HG02798 (cell line): ENCODE results near the gene NARS2.
"Not testable (repeated sequence)": the region's sequence is repeated elsewhere in the genome, so short reads cannot be mapped to it uniquely, and the experiment has no call there.

Experiments
- ATAC-seq: cut with Tn5 transposase; IDR thresholded peaks from one replicate; pipeline ENCODE4 v1.9.1; 2021; ENCODE audit warnings: mild to moderate bottlenecking; ENCODE audit not compliant: unreplicated experiment, poor library complexity

Gene NARS2

DNA sequence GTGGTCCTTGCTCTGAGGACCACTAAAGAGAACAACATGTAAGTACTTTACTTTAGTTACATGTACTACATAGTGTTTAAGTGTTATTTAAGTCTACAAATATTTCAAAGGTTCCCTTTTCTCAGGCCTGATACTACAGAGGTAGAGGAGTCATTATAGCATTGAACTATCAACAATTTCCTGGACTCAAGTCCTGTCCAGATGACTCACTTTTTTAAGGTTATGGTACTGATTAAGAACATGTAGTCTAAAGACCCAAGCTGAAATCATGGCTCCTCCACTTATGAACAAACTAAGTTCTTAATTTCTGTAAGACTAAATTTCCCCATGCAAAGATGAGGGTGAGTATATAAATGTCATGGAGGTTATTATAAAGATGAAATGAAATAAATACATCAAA lies 74.7 kb downstream of the NARS2 start:
- no peak for ATAC-seq

DNA sequence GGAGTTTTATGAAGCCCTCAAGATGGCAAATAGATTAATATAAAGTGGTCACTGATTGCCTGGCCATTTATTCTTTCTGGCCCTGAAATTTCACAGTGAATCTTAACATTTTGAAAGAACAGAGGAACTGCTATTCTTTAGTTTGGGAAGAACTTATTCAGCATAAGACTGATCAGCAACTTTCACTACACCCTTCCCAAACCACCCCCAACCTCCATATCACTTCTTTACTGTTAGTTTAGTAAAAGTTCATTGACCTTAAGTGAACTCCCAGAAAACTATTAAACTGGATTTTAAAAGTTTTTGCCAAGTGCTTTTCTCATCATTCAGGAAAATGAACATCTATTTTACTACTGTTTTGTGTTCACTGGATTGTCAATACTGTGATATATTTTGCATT lies 77.4 kb downstream of the NARS2 start:
- no peak for ATAC-seq

DNA sequence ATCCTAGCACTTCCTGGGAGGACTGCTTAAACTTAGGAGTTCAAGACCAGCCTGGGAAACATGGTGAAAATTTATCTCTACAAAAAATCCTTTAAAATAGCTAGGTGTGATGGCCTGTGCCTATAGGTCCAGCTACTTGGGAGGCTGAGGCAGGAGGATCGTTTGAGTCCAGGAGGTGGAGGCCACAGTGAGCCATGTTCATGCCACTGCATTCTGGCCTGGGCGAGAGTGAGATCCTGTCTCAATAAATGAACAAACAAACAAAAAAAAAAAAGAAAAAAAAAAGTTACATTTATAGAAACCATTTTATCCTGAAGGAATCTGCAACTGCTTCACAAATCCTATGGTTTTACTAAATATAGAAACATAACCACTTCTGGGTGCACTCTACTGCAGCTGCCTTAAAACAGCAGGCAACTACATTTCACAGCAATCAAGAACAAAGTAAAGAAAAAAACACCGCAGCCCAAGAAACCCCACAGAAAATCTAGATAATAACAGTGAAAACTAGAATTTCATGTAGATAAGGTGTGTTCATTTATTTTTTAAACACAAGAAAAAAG lies 81.2 kb downstream of the NARS2 start:
- no peak for ATAC-seq

DNA sequence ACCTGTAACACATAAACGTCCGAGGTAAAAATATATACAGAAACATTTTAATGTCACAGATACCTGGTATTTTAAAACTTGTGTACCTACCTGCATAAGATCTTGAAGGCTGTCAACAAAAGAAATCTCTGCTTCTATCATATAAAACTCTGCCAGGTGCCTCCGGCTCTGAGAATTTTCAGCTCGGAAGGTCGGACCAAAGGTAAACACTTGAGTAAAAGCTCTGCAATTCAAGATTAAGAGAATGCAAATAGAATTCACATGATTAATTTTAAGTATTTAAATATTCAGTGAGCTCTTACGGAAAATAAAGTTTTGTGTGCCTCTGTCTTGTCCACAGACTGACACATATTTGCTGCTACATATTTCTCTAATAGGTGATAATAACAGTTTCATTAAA lies 81.7 kb downstream of the NARS2 start:
- ATAC-seq = no peak

DNA sequence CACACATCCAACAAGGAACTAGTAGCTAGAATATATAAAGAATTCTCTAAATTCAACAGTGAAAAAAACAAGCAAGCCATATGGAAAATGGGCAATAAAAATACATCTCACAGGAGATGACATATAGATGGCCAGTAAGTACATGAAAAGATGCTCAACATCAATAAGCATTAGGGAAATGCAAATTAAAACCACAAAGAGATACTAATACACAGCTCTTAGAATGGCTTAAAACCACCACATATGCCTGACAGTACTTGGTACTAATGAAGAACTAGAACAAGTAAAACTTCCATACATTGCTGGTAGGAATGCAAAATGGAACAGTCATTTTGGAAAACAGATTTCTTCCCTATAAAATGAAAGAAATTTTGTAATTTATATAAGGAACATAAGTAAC lies 85.5 kb downstream of the NARS2 start:
- no peak for ATAC-seq

DNA sequence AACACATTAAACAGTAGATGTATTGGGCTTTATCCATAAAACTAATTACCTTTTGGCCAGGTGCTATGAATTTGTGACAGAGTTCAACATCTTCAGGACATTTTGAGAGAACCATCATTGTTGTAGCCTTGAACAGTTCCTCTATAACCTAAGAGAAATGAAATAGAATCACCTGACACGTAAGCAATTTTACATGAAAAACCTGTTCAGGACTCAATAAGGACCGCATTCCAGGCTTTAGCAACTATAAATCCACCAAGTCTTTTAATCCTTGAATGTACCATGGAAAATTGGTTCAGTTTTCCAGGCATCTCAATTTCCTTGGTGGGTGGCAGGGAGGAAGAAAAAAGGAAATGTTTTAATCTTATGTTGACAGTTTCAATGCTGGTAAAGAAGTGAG lies 96.1 kb downstream of the NARS2 start:
- ATAC-seq = no peak

DNA sequence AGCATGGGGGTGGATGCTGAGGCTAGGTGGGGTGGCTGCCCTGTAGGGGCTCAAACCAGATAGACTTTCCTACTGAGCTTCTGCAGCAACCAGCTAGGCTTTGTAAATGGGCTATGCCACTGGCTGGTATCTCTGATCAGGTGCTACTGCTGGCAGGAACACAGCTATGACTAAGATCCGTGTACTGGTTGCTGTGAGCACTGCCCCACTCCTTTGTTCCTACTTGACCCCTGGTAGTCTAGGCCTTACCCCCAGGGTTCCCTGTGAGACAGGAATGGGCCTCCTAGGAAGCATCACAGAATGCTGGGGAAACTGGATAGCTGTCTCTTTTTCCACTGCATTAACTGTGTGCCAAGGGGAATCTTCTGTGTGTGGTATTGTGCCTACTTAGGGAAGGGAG lies 98.6 kb downstream of the NARS2 start:
- ATAC-seq = no peak

DNA sequence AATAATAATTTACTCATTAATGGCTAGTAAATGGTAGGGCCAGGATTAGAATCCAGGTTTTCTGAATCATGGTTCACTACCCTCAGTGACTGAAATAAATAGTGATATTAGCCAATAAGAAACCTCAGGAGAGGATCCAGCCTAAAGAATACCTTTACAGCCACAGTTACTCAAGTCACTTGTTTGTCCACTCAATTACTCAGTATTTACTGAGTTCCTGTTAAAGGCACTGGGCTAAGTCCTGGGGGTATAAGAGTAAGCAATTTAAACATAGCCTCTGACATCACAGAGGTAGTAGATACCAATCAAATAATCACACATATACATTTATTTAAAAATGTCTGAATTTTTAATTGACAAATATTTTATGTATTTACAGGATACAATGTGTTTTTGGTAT lies 100.2 kb downstream of the NARS2 start:
- no peak for ATAC-seq

DNA sequence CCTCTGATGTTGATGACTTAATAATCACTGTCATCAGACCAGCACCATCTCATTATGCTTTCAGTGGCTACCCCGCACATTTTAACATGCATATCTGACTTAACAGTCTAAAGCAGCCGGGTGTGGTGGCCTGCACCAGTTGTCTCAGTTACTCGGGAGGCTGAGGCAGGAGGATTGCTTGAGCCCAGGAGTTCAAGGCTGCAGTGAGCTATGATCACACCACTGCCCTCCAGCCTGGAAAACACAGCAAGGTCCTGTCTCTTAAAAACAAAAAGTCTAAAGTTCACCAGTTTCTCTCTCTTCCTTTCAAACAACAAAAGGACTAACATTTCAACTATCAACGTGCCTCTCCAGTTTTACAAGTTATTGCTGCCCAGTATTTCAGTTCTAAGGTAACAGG lies 101.8 kb downstream of the NARS2 start:
- no peak for ATAC-seq

DNA sequence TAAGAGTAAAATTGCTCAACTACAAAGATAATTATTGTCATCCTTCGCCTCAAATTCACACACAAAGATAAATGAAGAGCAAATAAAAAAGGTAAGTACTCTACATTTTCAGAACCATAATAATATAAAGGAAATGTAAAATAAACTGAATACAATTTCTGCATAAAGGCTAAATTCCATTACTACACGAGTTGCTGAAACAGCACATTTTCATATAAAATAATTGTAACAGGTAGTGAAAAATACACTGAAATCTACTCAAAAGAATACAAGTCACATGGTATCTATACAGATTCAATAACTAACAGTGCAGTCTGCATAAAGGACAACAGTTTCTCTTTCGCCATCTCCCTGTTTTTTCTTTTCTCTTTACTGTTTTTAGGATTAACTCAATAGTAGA lies 102.3 kb downstream of the NARS2 start:
- ATAC-seq = no peak

DNA sequence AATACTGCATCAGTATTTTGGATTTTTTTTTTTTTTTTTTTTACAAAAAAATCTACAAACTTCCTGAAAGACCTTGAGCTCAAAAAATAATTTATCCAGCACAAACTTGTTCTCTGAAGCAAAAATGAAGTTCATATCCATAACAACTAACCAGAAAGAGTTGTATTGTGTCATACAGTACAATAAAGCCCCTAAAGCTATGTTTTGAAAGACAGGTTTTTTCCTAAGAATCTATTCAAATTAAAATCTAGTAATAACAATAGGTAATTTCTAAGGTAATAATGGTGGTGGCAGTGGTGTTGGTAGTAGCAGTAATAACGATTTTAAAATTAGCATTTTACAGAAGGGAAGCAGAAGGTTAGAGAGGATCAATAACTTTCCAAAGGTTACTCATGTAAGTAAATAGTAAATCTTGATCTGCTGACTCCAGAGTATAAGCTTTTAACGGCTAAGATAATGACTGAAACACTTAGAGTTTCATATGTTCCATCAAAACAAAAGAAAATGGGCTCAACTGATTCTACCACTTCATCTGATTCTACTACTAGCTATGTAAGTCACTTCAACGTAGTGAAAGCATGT lies 103.7 kb downstream of the NARS2 start:
- no peak for ATAC-seq

DNA sequence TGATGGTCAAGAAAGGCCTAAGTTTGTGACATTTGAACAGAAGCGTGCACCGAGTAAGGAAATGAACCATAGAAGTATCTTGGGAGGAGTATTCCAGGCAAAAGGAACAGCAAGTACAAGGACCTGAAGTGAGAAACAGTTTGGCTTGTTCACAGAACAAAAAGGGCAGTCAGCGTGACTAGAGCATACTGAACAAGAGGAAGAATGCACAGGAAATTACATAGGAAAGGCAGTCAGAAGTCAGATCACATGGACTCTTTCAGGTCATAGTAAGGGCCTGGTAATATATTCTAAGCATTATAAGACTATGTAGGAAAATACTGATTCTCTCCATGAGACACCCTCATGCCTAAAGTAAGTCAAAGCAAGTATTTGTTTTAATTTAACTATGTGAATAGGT lies 104.8 kb downstream of the NARS2 start:
- no peak for ATAC-seq

DNA sequence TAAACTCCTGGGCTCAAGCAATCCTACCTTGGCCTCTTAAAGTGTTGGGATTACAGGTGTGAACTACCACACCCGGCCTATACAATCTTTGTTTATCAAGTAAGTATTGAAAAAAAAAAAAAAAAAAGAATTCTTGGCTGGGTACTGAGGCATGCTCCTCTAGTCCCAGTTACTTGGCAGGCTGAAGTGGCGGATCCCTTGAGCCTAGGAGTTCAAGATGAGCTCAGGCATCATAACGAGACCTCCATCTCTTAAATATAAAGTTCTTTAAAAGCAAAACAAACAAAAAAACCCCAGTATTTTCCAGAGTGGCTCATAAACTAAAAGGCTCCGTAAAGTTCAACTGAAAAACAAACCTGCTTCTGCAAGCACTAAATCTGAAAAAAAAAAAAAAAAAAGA lies 106.7 kb downstream of the NARS2 start:
- no peak for ATAC-seq

DNA sequence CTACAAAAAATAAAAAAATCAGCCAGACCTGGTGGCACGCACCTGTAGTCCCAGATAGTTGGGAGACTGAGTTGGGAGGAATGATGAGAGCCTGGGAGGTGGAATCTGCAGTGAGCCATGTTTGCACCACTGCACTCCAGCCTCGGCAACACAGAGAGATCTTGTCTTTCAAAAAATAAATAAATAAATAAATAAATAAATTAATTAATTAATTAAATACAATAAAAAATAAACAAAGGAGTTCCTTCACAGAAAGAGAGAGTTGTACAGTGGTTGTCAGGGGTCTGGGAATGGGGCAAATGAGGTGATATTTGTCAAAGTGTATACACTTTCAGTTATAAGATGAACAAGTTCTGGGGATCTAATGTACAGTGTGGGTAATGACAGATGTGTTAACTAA lies 107.3 kb downstream of the NARS2 start:
- ATAC-seq = no peak

DNA sequence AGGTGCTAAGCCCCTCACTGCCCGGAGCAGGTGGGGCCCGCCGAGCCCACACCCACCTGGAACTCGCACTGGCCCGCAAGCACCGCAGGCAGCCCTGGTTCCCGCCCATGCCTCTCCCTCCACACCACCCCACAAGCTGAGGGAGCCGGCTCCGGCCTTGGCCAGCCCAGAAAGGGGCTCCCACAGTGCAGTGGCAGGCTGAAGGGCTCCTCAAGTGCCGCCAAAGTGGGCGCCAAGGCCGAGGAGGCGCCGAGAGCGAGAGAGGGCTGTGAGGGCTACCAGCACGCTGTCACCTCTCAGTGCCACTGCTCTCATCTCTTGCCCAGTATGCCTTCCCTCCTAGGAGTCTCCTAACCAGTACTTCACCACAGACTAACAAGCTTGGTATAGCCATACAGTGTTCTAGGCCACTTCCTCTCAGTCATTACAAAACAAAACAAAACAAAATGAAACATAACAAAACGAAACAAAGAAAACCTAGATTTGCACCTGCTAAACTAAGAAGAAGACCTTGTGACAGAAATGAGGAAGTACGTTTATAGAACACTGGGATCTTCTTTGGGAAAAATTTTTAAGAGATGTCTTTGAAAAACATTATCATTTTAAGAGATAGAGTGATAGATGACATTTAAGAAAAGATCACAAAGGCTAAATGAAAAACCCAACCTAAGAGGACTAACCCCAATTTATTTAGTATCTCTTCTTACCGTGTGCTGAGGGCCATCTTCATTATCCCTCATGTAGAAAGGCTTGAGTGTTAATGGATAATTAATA lies 109.3 kb downstream of the NARS2 start:
- peak; percentile 99 for ATAC-seq

DNA sequence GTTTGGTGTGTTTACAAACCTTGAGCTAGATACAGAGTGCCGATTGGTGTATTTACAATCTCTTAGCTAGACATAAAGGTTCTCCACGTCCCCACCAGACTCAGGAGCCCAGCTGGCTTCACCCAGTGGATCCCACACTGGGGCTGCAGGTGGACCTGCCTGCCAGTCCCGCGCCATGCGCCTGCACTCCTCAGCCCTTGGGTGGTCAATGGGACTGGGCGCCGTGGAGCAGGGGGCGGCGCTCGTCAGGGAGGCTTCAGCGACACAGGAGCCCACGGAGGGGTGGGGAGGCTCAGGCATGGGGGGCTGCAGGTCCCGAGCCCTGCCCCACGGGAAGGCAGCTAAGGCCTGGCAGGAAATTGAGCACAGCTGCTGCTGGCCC lies 109.9 kb downstream of the NARS2 start:
- not testable (repeated sequence) for ATAC-seq

DNA sequence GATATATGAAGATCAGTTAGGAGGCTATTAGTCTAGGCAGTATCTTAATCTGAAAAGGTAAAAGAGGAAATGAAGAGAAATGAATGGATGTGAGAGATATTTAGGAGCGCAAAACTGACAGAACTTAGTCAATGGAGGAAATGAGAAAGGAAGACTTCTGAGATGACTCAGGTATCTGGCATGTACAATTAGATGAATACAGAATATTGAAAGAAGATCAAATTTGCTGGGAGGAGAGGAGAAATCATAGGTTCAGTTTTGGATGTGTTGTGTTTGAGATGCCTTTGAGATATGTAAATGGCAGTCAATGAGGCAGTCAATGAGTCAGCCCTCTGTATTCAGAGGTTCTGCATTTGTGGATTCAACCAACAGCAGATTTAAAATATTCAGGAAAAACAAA lies 114.2 kb downstream of the NARS2 start:
- ATAC-seq = no peak

DNA sequence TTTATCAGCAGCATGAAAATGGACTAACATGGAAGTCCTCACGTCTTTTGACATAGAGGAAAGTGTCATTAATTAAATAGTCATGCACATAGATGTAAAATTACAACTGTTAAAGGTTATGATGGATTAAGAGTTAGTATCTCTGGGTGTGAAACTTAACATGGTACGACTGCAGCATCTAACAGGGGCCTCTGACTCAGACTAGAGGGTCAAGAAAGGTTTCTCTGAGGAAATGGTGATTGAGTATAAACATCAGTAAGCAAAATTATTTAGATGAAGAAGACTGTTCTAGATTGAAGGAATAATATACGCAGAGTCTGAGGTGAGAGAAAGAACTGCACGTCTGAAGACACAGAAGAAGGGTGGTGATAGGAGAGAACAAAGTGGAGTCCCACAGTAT lies 114.9 kb downstream of the NARS2 start:
- ATAC-seq = no peak

DNA sequence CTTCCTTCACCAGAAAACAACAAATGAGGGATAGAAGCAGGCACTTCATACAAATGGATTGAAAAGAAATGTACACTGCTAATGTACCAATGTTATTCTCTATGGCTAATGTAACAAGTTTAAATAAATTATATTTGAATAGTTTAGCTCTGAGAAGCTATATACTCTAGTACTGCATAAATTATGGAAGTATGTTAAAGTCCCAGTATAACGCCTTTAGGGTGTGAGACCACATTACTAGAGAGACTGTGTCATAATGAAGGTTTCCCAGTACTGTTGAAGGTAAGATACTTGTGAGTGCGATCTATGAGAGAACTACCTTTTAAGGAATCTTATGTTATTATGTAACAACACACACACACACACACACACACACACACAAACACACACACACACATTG lies 117.2 kb downstream of the NARS2 start:
- ATAC-seq = no peak

DNA sequence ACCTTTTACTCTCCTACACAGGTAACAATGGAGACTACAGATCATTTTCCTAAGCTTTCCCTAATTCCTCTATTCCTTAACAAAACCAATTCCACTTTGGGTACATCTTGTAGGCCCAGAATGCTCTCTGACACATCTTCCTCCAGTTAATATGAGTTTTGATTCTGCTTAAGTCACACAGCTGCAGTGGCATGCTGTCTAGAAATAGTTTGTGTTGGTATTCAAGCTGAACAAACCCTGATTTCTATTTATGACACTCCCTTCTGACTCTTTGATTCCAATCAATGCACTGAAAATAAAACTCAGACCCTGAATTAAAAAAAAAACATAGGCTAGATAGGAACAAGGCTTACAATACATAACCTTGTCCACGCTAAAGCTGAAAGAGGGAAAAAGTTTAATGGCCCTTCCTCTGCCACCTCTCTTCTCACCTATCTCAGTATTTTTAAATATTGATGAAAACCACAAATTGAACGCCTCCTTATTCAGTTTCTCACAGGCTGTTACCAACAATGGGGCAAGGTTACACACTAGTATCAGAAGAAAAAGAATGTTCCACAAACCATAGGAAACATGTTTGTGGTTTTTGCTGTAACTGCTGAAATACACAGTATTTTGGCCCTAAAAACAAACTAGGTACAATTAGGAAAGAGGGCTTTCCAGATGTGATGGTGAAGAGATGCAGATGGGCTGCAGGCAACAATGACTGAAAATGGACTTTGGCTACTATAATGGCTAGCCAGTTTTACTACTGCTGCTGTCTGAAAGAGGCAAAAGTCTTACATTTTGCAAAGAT lies 121.3 kb downstream of the NARS2 start:
- ATAC-seq = peak; percentile 69
